Right hindlimb (tissue), 1 donor: ENCODE results near the gene VAMP4.

ENCODE experiments used
- DNase-seq: peaks from one replicate; pipeline ENCODE4 v3.0.0-alpha.2; 2018

Gene VAMP4, protein sequence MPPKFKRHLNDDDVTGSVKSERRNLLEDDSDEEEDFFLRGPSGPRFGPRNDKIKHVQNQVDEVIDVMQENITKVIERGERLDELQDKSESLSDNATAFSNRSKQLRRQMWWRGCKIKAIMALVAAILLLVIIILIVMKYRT

DNA sequence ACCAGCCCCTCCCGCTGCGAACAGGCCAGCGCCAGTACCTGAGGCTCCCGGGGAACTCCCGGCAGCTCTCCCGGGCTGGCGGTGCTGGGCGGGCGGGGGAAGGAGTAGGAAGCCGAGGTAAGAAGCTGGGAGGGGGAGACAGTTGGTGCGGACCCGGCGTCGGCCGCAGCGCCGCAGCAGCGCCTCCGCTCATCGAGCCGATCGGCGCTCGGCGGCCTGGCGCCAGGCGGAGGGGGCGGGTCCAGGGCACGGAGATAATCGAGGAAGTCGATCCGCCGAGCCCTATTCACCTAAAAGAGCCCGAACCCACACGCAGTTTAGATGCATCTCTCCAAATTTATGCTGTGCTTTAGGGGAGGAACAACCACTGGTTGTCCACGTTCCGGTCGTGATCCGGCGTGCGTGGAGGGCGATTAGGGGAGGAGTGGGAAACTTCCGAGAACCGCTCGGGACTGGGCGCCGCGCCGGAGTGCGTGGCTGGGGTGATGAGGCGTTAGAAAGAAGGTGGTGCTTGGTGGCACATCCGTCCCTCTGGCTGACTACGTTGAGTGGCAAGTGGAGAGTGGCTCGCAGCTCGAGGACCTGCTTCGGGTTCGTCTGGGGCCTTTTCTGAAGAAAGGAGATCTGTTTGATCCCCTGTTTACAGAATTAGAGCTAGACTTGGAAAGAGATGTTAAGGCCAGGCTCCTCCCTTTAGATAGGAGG, at the start of gene VAMP4:
Gene VAMP4 (minus strand): TSS at position 194 of the 705 bp plus-strand sequence. CDS start 3,651 bp downstream, outside the sequence.
- peak; percentile 93 for DNase-seq

DNA sequence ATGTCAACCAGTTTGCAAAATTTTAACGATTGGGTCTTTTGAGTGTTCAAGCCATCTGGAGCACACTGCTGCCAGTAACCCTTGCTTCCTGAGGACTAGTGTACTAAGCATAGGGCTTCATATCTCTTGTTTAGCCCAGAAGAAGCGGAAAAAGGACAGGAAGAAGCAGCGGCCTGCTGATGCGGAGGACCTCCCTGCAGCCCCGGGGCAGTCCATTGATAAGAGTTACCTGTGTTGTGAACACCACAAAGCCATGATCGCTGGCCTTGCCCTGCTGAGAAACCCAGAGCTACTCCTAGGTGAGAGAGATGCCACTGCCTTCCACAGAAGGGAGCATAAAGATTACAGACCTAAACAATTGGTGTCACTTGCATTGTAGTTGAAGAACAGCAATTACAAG, 48.5 kb upstream of the VAMP4 start:
- no peak for DNase-seq

DNA sequence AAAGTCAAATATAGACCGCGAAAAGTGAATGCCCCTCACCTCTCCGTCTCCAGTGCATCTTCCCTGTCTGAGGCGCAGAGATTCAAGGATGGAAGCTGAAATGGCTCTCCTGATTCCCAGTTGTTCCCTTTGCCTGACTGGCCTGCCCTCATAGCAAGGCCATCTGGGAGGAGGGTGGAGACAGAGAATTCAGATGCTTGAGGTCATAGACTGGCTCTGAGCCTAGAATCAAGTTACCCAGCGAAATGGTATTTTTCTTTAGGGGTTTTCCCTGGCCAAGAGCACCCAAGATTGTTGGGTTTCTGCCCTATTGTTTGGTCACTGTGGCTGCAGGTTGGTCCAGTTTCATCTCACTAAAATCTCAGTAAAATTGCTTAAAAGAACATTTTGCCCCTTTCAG, 46.8 kb upstream of the VAMP4 start:
- no peak for DNase-seq

DNA sequence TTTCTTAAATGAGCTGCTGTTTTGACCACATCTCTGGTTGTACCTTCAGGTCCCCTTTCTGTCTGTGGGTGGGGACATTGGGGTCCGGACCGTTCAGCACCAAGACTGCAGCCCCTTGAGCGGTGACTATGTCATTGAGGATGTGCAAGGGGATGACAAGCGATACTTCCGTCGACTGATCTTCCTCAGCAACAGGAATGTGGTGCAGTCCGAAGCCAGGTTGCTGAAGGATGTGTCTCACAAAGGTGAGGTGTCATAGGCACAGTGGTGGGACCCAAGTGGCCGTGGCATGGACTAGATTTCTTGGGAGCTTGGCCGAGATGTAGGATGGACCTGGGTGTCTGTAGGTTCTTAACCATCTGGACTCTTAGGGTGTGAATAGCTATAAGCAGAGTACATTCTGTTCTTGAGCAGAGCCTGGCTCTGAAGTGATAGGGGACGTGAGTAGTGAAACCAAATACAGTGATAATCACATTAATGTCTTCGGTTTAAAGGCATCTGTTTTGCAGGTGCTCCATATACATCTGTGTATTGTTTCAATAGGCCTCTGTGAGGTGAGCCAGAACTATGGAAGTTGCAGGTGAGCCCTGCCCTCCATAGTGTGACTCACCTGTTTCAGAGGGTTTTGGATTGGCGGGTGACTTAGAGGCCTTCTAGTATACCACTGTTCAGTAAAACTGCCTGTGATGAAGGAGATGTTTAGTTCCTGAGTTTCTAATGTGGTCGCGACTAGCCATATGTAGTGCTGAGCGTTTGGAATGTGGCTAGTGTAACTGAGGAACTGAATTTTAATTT, 46.0 kb upstream of the VAMP4 start:
- DNase-seq: no peak

DNA sequence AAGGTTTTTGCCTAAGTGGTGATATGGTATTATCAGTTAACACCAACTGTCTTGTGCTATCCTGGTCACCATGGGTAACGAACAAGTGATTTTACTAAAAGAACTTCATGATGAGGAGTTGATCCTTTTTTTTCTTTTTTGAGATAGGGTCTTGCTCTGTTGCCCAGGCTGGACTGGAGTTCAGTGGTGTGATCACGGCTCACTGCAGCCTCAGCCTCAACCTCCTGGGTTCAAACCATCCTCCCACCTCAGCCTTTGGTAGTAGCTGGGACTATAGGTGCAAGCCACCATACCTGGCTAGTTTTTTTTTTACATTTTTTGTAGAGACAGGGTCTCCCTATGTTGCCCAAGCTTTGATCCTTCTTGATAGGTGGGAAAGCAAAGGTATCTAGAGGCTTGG, 44.7 kb upstream of the VAMP4 start:
- DNase-seq: no peak

DNA sequence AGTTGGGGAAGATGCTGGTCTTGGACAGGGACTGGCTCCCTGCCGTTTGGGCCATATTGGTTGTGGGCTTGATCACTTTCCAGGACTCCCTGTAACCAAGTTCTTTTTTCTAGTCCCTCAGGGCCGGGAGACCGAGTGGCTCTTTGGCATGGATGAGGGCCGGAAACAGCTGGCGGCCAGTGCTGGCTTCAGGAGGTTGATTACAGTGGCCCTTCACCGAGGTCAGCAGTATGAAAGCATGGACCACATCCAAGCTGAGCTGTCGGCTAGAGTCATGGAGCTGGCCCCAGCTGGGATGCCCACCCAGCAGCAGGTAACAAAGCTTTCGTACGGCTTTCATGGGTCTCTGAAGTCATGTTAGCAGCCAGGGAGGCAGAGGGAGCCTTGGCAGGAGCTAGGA, 43.9 kb upstream of the VAMP4 start:
- DNase-seq: no peak

DNA sequence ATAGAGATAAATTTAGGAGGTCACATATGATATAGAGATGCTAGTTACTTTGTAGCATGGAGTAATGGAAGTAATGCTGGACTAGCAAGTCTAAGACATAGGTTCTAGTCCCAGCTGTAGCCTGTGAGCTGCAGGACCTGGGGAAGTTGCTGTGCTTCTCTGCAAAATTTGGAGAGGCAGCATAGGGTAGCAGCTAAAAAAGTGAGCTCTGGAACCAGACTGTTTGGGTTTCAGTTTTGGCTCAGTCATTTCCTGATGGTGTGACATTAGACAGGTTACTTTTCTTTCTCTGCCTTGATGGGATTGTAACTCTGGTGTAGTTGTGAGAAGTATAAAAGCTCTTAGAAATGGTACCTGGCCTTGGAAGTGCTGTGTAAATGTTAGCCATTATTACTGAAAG, 42.9 kb upstream of the VAMP4 start:
- no peak for DNase-seq

DNA sequence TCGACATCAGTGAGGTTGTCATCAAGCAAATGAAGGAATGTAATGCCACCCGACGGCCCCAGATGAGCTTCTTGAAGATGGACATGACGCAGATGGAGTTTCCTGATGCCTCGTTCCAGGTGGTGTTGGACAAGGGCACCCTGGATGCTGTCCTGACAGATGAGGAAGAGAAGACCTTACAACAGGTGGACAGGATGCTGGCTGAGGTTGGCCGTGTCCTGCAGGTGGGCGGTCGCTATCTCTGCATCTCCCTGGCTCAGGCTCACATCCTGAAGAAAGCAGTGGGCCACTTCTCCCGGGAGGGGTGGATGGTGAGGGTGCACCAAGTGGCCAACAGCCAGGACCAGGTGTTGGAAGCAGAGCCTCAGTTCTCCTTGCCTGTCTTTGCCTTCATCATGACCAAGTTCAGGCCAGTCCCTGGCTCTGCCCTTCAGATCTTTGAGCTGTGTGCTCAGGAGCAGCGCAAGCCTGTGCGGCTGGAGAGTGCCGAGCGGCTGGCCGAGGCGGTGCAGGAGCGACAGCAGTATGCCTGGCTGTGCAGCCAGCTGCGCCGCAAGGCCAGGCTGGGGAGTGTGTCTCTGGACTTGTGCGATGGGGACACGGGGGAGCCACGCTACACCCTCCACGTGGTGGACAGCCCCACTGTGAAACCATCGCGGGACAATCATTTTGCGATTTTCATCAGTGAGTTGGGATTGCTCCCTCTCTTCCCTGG, 42.1 kb upstream of the VAMP4 start:
- DNase-seq: no peak

DNA sequence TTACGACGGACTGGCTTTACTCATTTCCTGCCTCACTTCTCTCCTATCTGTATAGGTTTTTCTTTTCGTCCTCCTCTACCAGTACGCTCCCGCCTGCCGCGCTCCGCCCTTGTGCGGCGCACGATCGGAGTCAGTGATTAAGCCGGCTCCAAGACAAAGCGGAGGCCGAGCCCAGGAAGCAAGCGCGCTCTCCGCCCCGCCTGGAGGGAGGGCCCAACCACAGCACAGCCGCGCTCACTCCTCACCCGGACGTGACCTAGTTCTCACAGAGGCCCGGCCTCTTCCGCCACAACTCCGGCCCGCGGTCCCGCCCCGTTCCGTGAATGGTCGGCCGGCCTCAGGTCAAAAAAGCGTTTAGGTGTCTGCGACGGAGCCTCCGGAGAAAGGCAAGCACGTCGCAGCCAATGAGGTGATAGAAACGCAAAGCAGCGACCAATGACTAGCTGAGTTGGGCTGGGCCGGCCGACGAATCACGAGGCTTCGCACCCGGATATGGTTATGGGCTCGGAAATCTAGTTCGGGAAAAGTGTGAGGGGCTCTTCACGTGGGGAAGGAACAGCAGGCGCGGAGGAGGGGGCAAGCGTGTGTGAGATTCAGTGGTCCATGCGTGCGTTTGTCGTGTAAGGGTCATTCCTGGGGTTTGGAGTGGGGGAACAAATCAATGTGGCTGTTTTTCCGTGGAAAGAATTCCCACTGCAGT, 39.5 kb upstream of the VAMP4 start, which contains the start of gene METTL13:
Gene METTL13 (plus strand): TSS at position 485 of the 700 bp plus-strand sequence. CDS start 308 bp downstream, outside the sequence.
- peak; percentile 100 for DNase-seq

DNA sequence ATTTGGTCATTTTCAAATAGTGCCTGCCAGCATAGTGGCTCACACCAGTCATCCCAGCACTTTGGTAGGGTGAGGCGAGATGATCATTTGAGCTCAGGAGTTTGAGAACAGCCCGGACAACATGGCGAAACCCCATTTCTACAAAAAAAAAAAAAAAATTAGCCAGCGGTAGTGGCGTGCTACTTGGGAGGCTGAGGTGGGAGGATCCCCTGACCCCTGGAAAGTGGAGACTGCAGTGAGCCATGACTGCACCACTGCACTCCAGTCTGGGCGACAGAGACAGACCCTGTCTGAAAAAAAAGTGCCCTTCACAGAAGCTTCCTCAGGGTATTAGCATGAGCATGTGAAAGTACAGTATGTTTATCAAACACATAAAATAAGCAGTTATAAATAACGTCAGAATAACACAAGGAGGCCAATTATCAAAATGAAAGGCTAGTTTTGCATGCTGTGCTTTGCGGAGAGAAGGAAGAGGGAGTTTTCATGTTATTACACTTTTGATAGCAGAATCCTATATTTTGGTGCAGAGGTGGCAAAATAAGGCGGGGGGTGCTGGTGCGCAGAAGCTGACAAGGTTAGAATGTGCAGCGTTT, 38.8 kb upstream of the VAMP4 start:
- DNase-seq: no peak

DNA sequence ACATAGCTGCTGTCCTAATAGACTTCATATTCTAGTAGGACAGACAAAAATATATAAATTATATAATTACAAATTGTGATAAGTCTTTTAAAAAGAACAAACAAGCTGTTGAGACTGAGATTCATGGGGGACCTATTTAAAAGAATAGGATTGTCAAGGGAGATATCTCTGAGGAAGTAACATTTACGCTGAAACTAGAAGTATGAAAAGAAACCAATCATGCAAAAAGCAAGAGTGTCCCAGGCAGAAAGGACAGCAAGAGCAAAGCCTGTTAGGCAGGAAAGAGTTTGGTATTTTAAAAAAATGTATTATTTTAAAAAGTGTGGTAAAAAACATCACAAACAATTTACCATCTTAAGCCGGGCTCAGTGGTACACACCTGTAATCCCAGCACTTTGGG, 30.4 kb upstream of the VAMP4 start:
- no peak for DNase-seq

DNA sequence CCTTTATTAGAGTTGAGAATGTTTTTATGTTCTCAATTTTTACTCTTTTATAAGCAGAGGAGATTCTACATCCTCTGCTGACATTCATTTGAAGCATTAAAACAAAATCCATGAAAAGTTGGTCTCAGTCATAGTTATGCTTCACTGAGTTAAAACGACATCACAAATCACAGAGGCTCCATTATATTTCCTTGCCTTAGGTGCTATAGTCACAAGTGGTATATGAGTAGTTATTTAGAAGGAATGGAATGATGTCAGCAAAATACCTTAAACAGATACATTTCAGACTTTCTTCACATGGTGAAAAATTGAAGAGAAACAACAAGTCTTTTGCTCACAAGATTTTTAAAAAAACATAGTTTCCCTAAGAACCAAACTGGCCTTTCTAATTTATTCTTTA, 27.9 kb upstream of the VAMP4 start:
- no peak for DNase-seq

DNA sequence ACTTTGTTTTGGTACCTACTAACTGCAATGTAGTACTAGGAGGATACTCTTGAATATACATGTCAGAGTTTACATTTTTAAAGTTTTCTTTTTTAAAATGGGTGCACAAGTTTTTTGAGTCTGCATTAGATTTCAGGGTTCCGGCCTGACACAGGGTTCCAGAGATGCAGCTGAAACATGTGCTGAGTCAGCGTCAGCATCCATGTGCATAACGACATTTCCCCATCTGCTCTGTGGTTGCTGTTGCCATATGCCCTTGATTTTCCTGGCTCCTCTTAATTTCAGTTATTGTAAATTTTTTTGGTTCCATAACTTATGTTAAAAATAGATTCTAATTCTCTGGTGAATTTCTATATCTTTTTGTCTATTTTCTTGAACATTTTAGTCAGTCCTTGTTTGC, 27.3 kb upstream of the VAMP4 start:
- no peak for DNase-seq

DNA sequence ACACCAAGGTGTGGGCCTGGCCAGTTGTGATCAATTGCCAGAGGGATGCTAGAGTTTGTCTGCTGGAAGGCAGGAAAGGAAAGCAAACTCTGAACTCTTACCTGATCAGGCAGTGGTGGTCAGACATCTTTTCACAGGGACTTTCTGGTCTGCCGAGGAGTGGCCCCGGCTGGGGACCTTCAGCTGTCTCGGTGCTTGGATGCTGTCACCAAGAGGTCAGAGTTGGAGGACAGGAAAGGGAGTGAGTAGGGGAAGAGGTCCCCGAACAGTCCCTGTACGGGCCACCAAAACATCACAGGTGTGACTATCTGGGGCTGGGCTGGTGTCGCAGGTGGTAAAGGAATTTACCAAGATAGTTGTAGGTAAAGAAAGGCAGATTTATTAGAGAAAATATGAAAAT, 21.9 kb upstream of the VAMP4 start:
- no peak for DNase-seq

DNA sequence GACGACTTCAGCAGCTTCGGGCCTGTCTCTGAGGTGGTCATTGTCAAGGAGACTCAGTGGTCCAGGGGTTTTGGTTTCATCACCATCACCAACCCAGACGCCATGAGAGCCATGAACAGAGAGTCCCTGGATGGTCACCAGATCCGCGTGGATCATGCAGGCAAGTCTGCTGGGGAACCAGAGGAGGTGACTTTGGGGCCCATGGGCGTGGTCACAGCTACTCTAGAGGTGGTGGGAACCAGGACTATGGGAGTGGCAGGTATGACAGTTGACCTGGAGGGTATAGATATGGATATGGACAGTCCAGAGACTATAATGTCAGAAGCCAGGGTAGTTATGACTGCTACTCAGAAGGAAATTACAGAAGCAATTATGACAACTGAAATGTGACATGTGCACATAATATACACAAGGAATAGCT, 20.3 kb upstream of the VAMP4 start:
- no peak for DNase-seq

DNA sequence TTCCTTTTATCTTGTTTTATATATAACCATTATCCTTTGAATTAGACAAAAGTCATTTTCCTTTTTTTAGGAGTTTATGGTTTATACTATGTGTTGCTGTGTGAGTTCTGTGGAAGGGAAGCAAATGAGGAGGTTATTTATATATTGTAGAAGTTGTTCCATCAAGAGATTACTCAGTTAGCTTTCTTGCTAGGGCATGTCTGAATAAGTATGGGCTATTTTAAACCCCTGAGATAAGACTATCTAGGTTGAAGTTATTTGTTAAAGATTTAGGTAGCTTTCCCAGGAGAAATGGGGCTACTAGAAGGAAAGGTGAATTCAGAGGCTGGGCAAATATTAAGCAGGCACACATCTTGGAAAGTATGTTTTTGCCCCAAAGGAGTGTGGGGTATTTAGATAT, 16.1 kb upstream of the VAMP4 start:
- no peak for DNase-seq

DNA sequence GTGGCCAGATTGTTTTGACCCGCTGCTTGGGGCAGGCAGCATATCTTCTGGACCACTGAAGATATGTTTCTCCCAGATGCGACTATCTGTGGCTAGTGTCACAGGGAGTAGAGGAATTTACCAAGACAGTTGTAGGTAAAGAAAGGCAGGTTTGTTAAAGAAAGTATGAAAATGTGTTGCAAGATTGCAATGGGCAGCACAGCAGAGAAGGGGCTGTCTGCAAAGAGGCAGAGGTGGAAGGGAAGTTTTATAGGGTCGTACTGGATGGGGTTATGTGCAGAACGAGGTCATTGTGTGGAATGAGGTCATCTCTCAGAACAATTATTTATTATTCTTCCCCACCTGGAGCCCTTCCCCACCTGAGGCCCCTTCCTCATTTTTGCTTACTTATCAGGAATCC, 15.0 kb upstream of the VAMP4 start:
- no peak for DNase-seq

DNA sequence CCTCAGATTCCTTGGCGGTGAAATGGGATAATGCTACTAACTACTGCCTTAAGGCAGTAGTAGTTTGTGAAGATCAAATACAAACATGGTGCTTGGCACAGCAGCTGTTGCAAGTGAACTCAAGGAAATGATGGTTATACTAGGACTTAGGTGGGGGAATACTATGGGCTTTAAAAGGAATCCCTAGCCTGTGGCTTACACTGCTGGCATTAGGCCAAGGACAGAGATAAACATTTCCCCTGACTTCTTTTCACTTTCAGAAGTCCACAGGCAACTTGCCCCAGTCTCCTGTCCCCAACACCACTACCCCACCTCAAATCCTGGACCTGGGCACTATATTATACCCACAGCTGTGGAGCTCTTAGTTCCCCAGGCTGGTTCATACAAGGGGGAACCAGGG, 13.1 kb upstream of the VAMP4 start:
- DNase-seq: no peak

DNA sequence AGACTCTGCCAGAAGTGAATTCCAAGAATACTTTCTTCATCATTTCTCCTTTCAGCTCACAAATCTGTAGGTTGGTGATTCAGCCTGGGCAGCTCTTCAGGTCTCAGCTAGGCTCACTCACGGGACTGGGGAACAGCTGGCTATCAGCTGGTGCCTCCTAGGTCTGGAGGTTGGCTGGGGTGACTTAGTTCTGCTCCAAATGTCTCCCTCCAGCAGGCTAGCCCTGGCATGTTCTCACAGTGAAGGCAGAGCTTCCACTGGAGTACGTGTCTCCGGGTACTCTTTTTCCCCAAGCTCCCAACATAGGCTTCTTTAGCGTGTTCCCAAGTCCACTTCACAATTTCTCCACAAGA, 12.5 kb upstream of the VAMP4 start:
- DNase-seq: no peak

DNA sequence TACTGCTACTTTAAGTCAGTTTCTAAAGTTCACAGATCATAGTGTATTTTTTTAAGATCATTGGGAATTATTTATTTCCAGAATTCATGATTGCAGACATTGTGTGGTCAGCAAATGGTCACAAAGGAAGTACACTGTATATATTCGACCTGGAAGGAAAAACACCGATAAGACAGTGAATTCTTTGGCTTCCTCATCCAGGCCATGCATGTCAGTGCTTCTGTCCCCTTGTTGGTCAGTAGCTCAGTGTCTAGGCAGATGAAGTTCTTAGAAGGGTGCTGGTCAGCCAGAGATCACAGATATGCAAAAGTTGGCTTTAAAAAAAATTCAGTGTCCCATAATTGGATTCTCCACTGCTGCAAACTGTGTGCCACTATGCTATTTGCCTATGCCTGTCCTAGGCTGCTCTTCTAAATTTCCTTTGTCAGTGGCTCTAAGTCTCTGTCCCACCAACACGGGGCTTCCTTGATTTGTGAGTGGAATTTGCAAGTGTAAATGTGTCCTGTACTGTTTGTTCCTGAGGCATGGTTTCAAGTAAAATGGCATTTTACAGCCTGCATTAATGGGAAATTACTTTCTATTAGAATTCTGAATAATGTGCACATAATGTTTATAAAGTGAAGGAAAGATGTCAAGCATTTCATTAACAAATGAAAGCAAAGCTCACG, 12.0 kb upstream of the VAMP4 start:
- no peak for DNase-seq

DNA sequence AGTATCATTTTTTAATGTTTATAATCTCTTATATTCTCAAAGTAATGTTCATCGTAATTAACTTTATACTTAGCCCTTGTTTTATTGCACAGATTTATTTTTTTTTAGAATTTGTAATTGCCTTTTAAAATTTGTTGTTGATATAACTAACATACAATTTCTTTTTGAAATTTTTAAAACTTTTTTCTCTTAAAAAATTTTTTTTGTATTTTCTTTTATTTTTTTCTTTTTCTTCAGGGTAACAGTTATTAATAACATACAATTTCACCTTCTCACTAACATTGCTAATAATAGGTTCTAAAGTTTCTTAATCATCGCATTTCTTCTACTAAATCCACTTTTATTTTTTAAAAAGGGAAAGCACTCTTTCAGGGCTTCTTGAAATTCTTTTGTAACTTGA, 11.3 kb upstream of the VAMP4 start:
- DNase-seq: no peak

DNA sequence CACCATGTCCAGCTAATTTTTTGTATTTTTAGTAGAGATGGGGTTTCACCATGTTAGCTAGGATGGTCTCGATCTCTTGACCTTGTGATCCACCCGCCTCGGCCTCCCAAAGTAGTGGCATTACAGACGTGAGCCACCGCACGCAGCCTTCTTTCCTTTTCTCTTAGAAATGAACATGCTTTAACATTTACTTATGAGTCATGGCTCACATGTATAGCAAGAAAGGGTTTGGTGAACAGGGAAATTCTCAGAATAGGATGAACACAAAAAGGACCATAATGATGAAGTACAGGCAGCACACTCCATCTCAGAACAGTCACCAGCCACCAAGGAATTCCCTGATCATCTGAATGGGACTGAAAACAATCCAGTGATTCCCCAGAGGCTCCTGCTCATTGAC, 9.4 kb upstream of the VAMP4 start:
- DNase-seq: no peak
